ENCODE data around the gene RFPL1.

DNA sequence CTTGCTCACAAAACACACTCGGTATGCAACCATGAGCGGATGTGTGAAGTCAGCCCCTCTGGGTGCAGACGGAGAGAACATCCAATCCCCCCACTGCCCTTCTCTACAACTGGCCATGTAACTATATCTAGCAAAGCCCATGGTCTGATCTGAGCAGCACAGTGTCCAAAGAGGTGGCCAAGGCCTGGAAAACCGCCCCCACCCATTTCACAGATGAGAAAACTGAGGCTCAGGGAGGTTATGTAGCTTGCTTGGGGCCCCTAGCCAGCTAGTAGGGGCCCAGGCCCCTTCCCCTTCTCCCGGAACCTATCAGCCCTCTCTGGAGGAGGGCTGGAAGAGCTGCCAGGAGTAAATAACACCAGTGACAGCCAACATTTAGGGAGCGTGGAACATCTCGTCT lies 26.2 kb downstream of the RFPL1 start:
- TF ChIP-seq CTCF (IDR thresholded peaks at IDR 0.05) (no peak), EP300 (IDR thresholded peaks at IDR 0.05) (no peak), POLR2A (IDR thresholded peaks at IDR 0.05) (no peak), POLR2AphosphoS5 (IDR thresholded peaks at IDR 0.05) (no peak)

Measured in stomach (tissue), 4 donors.